ENCODE data around the gene KRTAP10-4. TPM values are rescaled to one million over a fixed set of nuclear protein-coding genes. Genes with fewer than 3 reads are reported as not detected.

The KRTAP10-4 gene
- total RNA-seq, 1 experiment from 2014 or later, result not detected

DNA sequence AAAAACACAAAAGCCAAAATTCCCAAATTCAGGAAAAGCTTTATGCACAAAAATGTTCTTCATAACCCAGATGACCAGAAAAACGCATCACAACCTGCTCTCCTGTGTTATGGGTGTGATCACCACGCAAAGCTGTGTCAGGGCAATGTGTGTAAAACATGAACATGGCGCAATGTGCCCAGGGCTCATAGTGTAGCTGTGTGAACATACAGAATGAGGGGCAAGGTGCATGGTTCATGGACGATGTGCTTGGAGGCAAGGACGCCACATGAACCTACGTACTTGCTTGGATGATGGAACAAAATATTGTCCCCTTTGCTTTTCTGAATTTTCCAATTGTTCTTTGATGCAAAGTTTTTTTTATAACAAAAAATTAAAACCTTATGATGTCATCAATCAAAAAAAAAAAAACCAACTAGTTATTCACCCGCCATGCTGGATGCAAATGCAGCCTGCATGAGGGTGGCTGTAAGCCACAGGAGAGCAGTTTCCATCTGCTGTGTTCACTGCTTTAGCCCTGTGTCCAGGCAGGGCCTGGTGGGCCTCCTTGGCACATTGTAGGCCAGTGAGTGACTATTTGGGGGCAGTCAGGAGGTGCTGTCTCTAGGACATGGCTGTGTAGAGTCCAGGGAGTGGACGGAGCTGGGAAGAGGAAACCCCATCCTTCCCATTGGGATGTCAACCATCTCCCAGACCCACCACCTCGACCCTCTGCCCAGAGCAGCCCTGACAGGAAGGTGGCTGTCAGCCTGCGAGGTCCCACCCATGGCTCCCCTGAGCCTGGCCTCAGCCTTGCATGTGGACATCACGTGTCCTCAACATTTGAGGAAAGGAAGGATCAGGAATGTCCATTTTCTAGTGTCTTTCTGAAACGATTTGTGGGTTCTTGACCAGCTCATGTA, 47.2 kb upstream of the KRTAP10-4 start:
- Mint-ChIP-seq H3K9me3 (ENCODE audit: unreplicated experiment) (peaks cover 9% of the 10 kb centered on the region), H3K27ac (ENCODE audit: low read depth, unreplicated experiment) (no peak overlapping the region), H3K4me1 (ENCODE audit: insufficient read depth, unreplicated experiment) (no peaks in the 10 kb centered on the region), H3K27me3 (ENCODE audit: insufficient read depth, unreplicated experiment) (peaks cover 12% of the 10 kb centered on the region), H3K4me3 (ENCODE audit: unreplicated experiment) (no peak overlapping the region), H3K36me3 (ENCODE audit: insufficient read depth, unreplicated experiment) (no peaks in the 10 kb centered on the region)
- no TSS peak for BruUV-seq (replicated peaks)
- TF ChIP-seq, protein P1, sequence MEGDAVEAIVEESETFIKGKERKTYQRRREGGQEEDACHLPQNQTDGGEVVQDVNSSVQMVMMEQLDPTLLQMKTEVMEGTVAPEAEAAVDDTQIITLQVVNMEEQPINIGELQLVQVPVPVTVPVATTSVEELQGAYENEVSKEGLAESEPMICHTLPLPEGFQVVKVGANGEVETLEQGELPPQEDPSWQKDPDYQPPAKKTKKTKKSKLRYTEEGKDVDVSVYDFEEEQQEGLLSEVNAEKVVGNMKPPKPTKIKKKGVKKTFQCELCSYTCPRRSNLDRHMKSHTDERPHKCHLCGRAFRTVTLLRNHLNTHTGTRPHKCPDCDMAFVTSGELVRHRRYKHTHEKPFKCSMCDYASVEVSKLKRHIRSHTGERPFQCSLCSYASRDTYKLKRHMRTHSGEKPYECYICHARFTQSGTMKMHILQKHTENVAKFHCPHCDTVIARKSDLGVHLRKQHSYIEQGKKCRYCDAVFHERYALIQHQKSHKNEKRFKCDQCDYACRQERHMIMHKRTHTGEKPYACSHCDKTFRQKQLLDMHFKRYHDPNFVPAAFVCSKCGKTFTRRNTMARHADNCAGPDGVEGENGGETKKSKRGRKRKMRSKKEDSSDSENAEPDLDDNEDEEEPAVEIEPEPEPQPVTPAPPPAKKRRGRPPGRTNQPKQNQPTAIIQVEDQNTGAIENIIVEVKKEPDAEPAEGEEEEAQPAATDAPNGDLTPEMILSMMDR (IDR thresholded peaks at IDR 0.05; ENCODE audit: unreplicated experiment), result no peak
- DNase-seq (ENCODE audit: unreplicated experiment), result no peak
- intact Hi-C loops (cut with micrococcal nuclease), result no loop called here
- POLR2A ChIA-PET, result no interaction called here
- CTCF ChIA-PET, result no interaction called here

DNA sequence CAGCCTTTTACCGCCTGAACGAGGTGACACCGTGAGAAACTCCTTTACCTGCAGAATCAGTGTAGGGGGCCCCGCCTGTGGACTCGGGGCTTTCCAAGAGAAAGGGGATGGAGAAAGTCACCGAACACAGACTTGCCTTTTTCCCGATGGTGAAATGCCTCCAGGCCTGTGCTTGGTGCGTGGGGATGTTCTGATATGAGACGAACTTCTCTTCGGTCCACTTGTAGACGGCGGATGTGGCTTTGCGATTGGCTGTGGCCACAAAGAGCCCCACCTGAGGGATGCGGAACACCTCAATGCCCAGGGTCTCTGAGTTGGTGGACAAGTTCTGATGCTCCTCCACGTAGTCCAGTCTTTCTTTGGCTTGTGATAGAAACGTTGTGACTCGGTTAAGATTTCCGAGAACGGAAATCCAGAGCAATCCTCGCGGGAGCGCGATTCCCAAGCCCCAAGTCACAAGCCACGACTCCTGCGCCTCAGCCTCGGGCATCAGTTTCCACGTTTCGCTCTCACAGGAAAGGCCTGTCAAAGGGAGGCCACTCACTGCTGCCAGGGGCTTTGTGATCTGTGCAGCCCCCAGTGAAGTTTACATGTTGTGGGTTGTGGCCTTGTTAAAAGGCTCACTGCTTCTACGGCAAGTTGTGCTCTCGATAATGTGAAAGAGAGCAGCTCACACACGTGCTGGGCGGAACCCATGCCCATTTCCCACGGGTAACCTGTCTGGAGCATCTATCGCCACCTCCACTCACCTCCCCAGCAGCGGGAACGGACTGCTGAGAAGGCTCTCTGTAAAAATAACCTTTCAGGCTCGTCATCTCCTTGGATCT, 46.2 kb upstream of the KRTAP10-4 start:
- ChIA-PET POLR2A (no interaction called here), CTCF (no interaction called here)
- H3K27me3 Mint-ChIP-seq (ENCODE audit: insufficient read depth, unreplicated experiment), result peaks cover 12% of the 10 kb centered on the region
- BruUV-seq (replicated peaks), result no TSS peak
- no peak for DNase-seq (ENCODE audit: unreplicated experiment)
- TF ChIP-seq, protein P1 (IDR thresholded peaks at IDR 0.05; ENCODE audit: unreplicated experiment), result no peak
- H3K4me3 Mint-ChIP-seq (ENCODE audit: unreplicated experiment), result no peak overlapping the region
- no peaks in the 10 kb centered on the region for H3K36me3 Mint-ChIP-seq (ENCODE audit: insufficient read depth, unreplicated experiment)
- H3K27ac Mint-ChIP-seq (ENCODE audit: low read depth, unreplicated experiment), result no peak overlapping the region
- H3K9me3 Mint-ChIP-seq (ENCODE audit: unreplicated experiment), result peaks cover 9% of the 10 kb centered on the region
- intact Hi-C loops (cut with micrococcal nuclease), result no loop called here
- peaks cover 6% of the 10 kb centered on the region for H3K4me1 Mint-ChIP-seq (ENCODE audit: insufficient read depth, unreplicated experiment)

DNA sequence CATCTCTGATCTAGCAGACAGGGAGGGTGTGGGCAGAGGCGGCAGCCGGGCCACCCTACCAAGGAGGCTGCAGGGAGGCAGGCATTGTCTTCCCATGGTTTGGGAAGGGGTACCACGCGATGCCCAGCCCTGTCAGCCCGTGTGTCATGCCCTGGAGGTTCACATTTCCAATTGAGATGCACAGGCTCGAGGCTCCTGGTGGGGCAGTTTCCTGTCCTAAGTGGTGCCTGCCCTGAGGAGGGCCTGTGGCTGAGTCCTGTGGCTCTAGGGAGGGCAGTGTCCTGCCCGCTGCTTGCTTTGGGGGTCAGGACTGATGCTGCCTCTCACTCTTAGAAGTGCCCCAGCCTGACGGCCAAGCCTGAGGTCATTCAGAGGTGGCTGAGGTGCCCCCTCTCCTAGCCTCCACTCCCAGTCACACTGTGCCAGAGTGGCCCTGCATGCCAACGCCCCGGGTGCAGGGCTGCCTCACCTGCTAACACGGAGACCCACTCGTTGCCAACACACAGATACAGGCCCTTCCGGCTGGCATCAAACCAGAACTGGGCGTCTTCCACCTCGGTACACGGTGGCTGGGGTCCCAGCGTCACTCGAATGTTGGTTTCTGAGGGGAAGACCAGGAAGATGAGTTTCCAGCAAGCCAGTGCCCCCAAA, 45.4 kb upstream of the KRTAP10-4 start:
- no TSS peak for BruUV-seq (replicated peaks)
- no peak overlapping the region for H3K27ac Mint-ChIP-seq (ENCODE audit: low read depth, unreplicated experiment)
- ChIA-PET CTCF (no interaction called here), POLR2A (no interaction called here)
- TF ChIP-seq, protein P1 (IDR thresholded peaks at IDR 0.05; ENCODE audit: unreplicated experiment), result no peak
- H3K9me3 Mint-ChIP-seq (ENCODE audit: unreplicated experiment), result peaks cover 9% of the 10 kb centered on the region
- intact Hi-C loops (cut with micrococcal nuclease), result no loop called here
- peaks cover 6% of the 10 kb centered on the region for H3K4me1 Mint-ChIP-seq (ENCODE audit: insufficient read depth, unreplicated experiment)
- no peak for DNase-seq (ENCODE audit: unreplicated experiment)
- H3K4me3 Mint-ChIP-seq (ENCODE audit: unreplicated experiment), result no peak overlapping the region
- H3K36me3 Mint-ChIP-seq (ENCODE audit: insufficient read depth, unreplicated experiment), result no peaks in the 10 kb centered on the region
- H3K27me3 Mint-ChIP-seq (ENCODE audit: insufficient read depth, unreplicated experiment), result peaks cover 12% of the 10 kb centered on the region

DNA sequence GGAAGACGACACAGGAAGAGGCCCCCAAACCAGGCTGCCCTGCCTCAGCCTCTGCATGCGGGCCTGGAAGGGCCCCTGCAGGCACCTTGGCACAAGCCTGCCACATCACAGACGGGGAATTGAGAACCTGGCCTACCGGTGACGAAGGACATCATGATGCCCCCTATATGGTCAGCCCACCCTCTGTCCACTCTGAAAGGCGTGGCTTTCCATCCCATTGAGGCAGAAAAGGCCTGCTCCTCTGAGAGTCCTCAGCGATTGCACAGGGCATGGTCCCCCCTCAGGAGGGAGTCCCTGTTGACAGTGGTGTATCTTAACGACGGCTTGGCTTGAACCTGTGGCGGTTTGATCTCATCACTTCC, 44.9 kb upstream of the KRTAP10-4 start:
- Mint-ChIP-seq H3K4me1 (ENCODE audit: insufficient read depth, unreplicated experiment) (peaks cover 6% of the 10 kb centered on the region), H3K27me3 (ENCODE audit: insufficient read depth, unreplicated experiment) (peaks cover 12% of the 10 kb centered on the region), H3K36me3 (ENCODE audit: insufficient read depth, unreplicated experiment) (no peaks in the 10 kb centered on the region), H3K27ac (ENCODE audit: low read depth, unreplicated experiment) (no peak overlapping the region), H3K4me3 (ENCODE audit: unreplicated experiment) (no peak overlapping the region), H3K9me3 (ENCODE audit: unreplicated experiment) (peaks cover 9% of the 10 kb centered on the region)
- no TSS peak for BruUV-seq (replicated peaks)
- POLR2A ChIA-PET, result no interaction called here
- TF ChIP-seq, protein P1 (IDR thresholded peaks at IDR 0.05; ENCODE audit: unreplicated experiment), result no peak
- intact Hi-C loops (cut with micrococcal nuclease), result no loop called here
- CTCF ChIA-PET, result no interaction called here
- DNase-seq (ENCODE audit: unreplicated experiment), result no peak

All from MCF 10A (cell line).